ENCODE measurements around the gene TOP2A. TPM values are rescaled to one million over a fixed set of nuclear protein-coding genes. Genes with fewer than 3 reads are reported as not detected.
"Not testable (repeated sequence)": the region's sequence is repeated elsewhere in the genome, so short reads cannot be mapped to it uniquely, and the experiment has no call there.

Gene TOP2A
- total RNA-seq, 1 experiment from 2014 or later = 235 TPM

- ChIA-PET CTCF (interaction anchor here (1.4 kb wide), 1 partner anchor 147 kb away, joined by 3 read pairs; no protein-coding TSS in a partner anchor), POLR2A (ENCODE audit: unreplicated experiment) (no interaction called here)
- DNase-seq = no peak
- H3K4me1 ChIP-seq (replicated peaks; ENCODE audit: insufficient read depth) = peaks cover 16% of the 10 kb centered on the region
- intact Hi-C loops (cut with micrococcal nuclease; ENCODE audit: unreplicated experiment) = no loop called here
- no peak overlapping the region for H3K27ac ChIP-seq
- TF ChIP-seq CTCF (conservative IDR thresholded peaks at IDR 0.05) (no peak), EZH2 (IDR thresholded peaks at IDR 0.05; ENCODE audit: low read depth) (no peak)
- no TSS peak for BruUV-seq (replicated peaks)
- H3K4me2 ChIP-seq = no peak overlapping the region
- no peaks in the 10 kb centered on the region for H3K9me2 ChIP-seq (ENCODE audit: insufficient read depth)
- H3K36me3 ChIP-seq (ENCODE audit: low read depth) = peaks cover 25% of the 10 kb centered on the region
- no peaks in the 10 kb centered on the region for H4K20me1 ChIP-seq (ENCODE audit: insufficient read depth)
- peaks cover 62% of the 10 kb centered on the region for H3F3A ChIP-seq (ENCODE audit: insufficient read depth, low read depth)
- H3K9me3 ChIP-seq (ENCODE audit: insufficient read depth, low read depth) = no peaks in the 10 kb centered on the region
- H2AFZ ChIP-seq = no peak overlapping the region
- H3K27me3 ChIP-seq (ENCODE audit: insufficient read depth, low read depth) = no peaks in the 10 kb centered on the region
- H3K79me2 ChIP-seq (ENCODE audit: low read depth) = peaks cover 49% of the 10 kb centered on the region
- H3K4me3 ChIP-seq = no peak overlapping the region
Measured at GRCh38 chr17:40412880-40413279, 4.8 kb downstream of the TOP2A start.

GRCh38 chr17:40411821-40412220 lies 5.9 kb downstream of the TOP2A start:
- Histone ChIP-seq H4K20me1 (ENCODE audit: insufficient read depth) (no peaks in the 10 kb centered on the region), H3K9me3 (ENCODE audit: insufficient read depth, low read depth) (no peaks in the 10 kb centered on the region), H3K27me3 (ENCODE audit: insufficient read depth, low read depth) (no peaks in the 10 kb centered on the region), H3K36me3 (ENCODE audit: low read depth) (peaks cover 31% of the 10 kb centered on the region), H3K9me2 (ENCODE audit: insufficient read depth) (no peaks in the 10 kb centered on the region), H3K4me2 (no peak overlapping the region), H2AFZ (no peak overlapping the region), H3K4me1 (replicated peaks; ENCODE audit: insufficient read depth) (peaks cover 16% of the 10 kb centered on the region), H3K79me2 (ENCODE audit: low read depth) (peaks cover 40% of the 10 kb centered on the region), H3K27ac (no peak overlapping the region), H3F3A (ENCODE audit: insufficient read depth, low read depth) (peaks cover 68% of the 10 kb centered on the region), H3K4me3 (no peak overlapping the region)
- no peak for DNase-seq
- POLR2A ChIA-PET (ENCODE audit: unreplicated experiment) = interaction anchor here (0.6 kb wide), 1 partner anchor 14 kb away, joined by 14 read pairs; no protein-coding TSS in a partner anchor
- no TSS peak for BruUV-seq (replicated peaks)
- intact Hi-C loops (cut with micrococcal nuclease; ENCODE audit: unreplicated experiment) = no loop called here
- CTCF ChIA-PET = interaction anchor here (1.4 kb wide), 1 partner anchor 148 kb away, joined by 3 read pairs; no protein-coding TSS in a partner anchor
- TF ChIP-seq CTCF (conservative IDR thresholded peaks at IDR 0.05) (no peak), EZH2 (IDR thresholded peaks at IDR 0.05; ENCODE audit: low read depth) (no peak)

GRCh38 chr17:40410082-40410481 lies 7.6 kb downstream of the TOP2A start:
- POLR2A ChIA-PET (ENCODE audit: unreplicated experiment) = no interaction called here
- Histone ChIP-seq H3K79me2 (ENCODE audit: low read depth) (peaks cover 23% of the 10 kb centered on the region), H3K9me3 (ENCODE audit: insufficient read depth, low read depth) (no peaks in the 10 kb centered on the region), H3K4me1 (replicated peaks; ENCODE audit: insufficient read depth) (peaks cover under 1% of the 10 kb centered on the region; the same call in 1 of the 2 replicates), H2AFZ (no peak overlapping the region), H3K27ac (no peak overlapping the region), H3K9me2 (ENCODE audit: insufficient read depth) (no peaks in the 10 kb centered on the region), H4K20me1 (ENCODE audit: insufficient read depth) (no peaks in the 10 kb centered on the region), H3K36me3 (ENCODE audit: low read depth) (peaks cover 32% of the 10 kb centered on the region), H3K4me3 (no peak overlapping the region), H3K4me2 (no peak overlapping the region), H3F3A (ENCODE audit: insufficient read depth, low read depth) (peaks cover 56% of the 10 kb centered on the region), H3K27me3 (ENCODE audit: insufficient read depth, low read depth) (no peaks in the 10 kb centered on the region)
- intact Hi-C loops (cut with micrococcal nuclease; ENCODE audit: unreplicated experiment) = no loop called here
- CTCF ChIA-PET = no interaction called here
- no TSS peak for BruUV-seq (replicated peaks)
- DNase-seq = no peak
- TF ChIP-seq CTCF (conservative IDR thresholded peaks at IDR 0.05) = no peak
- TF ChIP-seq EZH2 (IDR thresholded peaks at IDR 0.05; ENCODE audit: low read depth) = no peak

GRCh38 chr17:40409540-40409939 lies 8.2 kb downstream of the TOP2A start:
- BruUV-seq (replicated peaks); H3K27ac ChIP-seq: not testable (repeated sequence)

More at GRCh38 chr17:40409540-40409939, 8.2 kb downstream of the TOP2A start:
- H3K27me3 ChIP-seq (ENCODE audit: insufficient read depth, low read depth); CTCF ChIA-PET; intact Hi-C loops (cut with micrococcal nuclease; ENCODE audit: unreplicated experiment); H3K4me3 ChIP-seq; DNase-seq; H3K9me3 ChIP-seq (ENCODE audit: insufficient read depth, low read depth); H4K20me1 ChIP-seq (ENCODE audit: insufficient read depth); H3K9me2 ChIP-seq (ENCODE audit: insufficient read depth); H3K4me2 ChIP-seq; H2AFZ ChIP-seq; H3K4me1 ChIP-seq (replicated peaks; ENCODE audit: insufficient read depth): not testable (repeated sequence)
- POLR2A ChIA-PET (ENCODE audit: unreplicated experiment) = interaction anchor here (0.6 kb wide), 1 partner anchor 489 kb away, joined by 10 read pairs; no protein-coding TSS in a partner anchor
- peaks cover 20% of the 10 kb centered on the region for H3K79me2 ChIP-seq (ENCODE audit: low read depth)
- peaks cover 32% of the 10 kb centered on the region for H3K36me3 ChIP-seq (ENCODE audit: low read depth)
- peaks cover 58% of the 10 kb centered on the region for H3F3A ChIP-seq (ENCODE audit: insufficient read depth, low read depth)
